K562 (cell line): ENCODE results near the gene FLRT1. TPM values are rescaled to one million over a fixed set of nuclear protein-coding genes. Genes with fewer than 3 reads are reported as not detected.

ENCODE experiments used
- CBX3 ChIP-seq, 2 experiments: IDR thresholded peaks; 1 replicate in 1 of 2; 2 replicates in 1 of 2; pipeline ENCODE4 v1.6.1; 2012; ENCODE audit warnings: inconsistent platforms in 2 of 2, low read length in 2 of 2, borderline replicate concordance in 1 of 2, control low read depth in 1 of 2
- DNMT1 ChIP-seq: fragments of 450-650 bp; IDR thresholded peaks from 2 replicates; pipeline ENCODE4 v1.6.1; 2016; ENCODE audit warnings: antibody characterized with exemption, mild to moderate bottlenecking
- GTF2A2 ChIP-seq: IDR thresholded peaks from 2 replicates; pipeline ENCODE4 v1.6.1; 2016; ENCODE audit warnings: mild to moderate bottlenecking, missing genetic modification characterization, missing compliant biosample characterization
- MTA2 ChIP-seq: fragments of 450-650 bp; IDR thresholded peaks from 2 replicates; pipeline ENCODE4 v1.6.1; 2016; ENCODE audit warnings: low read depth
- MYC ChIP-seq, 2 experiments: fragments of 250-450 bp in 1 of 2; sonication (Bioruptor Pico) in 1 of 2; IDR thresholded peaks; 2 replicates each; pipeline versions ENCODE4 v1.5.1 to v1.6.1; 2012 to 2021; ENCODE audit warnings: low read depth in 2 of 2, borderline replicate concordance in 1 of 2, improper control_type of control experiment in 1 of 2, low read length in 1 of 2, mild to moderate bottlenecking in 1 of 2, moderate library complexity in 1 of 2
- NRF1 ChIP-seq, 2 experiments: fragments of 450-650 bp; IDR thresholded peaks in 1 of 2; conservative IDR thresholded peaks in 1 of 2; 2 replicates each; pipeline ENCODE4 v1.6.1; 2014; ENCODE audit warnings: mild to moderate bottlenecking in 2 of 2
- RAD51 ChIP-seq: fragments of 450-650 bp; IDR thresholded peaks from 2 replicates; pipeline ENCODE4 v1.7.1; 2016; ENCODE audit warnings: low read depth, mild to moderate bottlenecking, borderline replicate concordance
- RHOXF2B ChIP-seq: fragments of 250-450 bp; sonication (Bioruptor Pico); conservative IDR thresholded peaks from 2 replicates; pipeline ENCODE4 v1.5.1; 2021
- SAP30 ChIP-seq: fragments of 200-600 bp; sonication (generic); IDR thresholded peaks from 2 replicates; pipeline ENCODE4 v1.6.1; 2012; ENCODE audit warnings: borderline replicate concordance, low read depth, mild to moderate bottlenecking, moderate library complexity, low read length, control low read depth, inconsistent platforms; ENCODE audit not compliant: insufficient read depth, poor library complexity, severe bottlenecking
- TGIF2 ChIP-seq: sonication (generic); formaldehyde crosslinking; IDR thresholded peaks from 2 replicates; pipeline ENCODE4 v1.8.1; 2022; ENCODE audit warnings: mild to moderate bottlenecking, missing genetic modification reagents, moderate library complexity
- XRCC4 ChIP-seq: IDR thresholded peaks from one replicate; pipeline ENCODE4 v1.6.1; 2011; ENCODE audit not compliant: insufficient read depth, insufficient read length; ENCODE audit errors: extremely low read depth
- ZC3H4 ChIP-seq: sonication (generic); formaldehyde crosslinking; IDR thresholded peaks from 2 replicates; pipeline ENCODE4 v1.9.0; 2021; ENCODE audit warnings: missing genetic modification reagents, borderline replicate concordance
- ZNF76 ChIP-seq: fragments of 250-450 bp; sonication (Bioruptor Pico); IDR thresholded peaks from 2 replicates; pipeline ENCODE4 v1.4.0; 2020; ENCODE audit warnings: mild to moderate bottlenecking, moderate library complexity, borderline replicate concordance
- polyA plus RNA-seq, 8 experiments: library from polyadenylated mRNA; depleted of rRNA in 4 of 8; stranded (reverse) in 5 of 8; unstranded in 3 of 8; fragments of >200 nt; fragmentation: Nextera tagmentation in 2 of 8; fragmentation: Illumina TruSeq in 1 of 8; extraction: Ambion mirVana in 2 of 8; extraction: Trizol in 1 of 8; gene quantifications; 2 replicates each; pipeline versions ENCODE4 v1.2.1 to v1.2.3, GENCODE V29; 2011 to 2014; ENCODE audit warnings: inconsistent platforms in 1 of 8, missing spikeins in 1 of 8
- total RNA-seq, 7 experiments: library from RNA; depleted of rRNA in 6 of 7; stranded (reverse); fragments of >200 nt in 6 of 7; fragmentation: Illumina TruSeq in 2 of 7; extraction: Trizol in 2 of 7; gene quantifications; 2 replicates each; pipeline versions ENCODE4 v1.2.1 to v1.2.3, GENCODE V29; 2011 to 2021; ENCODE audit warnings: low replicate concordance in 1 of 7
- TF ChIP-seq, protein P1 (sequence below), 2 experiments: fragments of 450-650 bp in 1 of 2; sonication (generic) in 1 of 2; formaldehyde crosslinking in 1 of 2; IDR thresholded peaks in 1 of 2; conservative IDR thresholded peaks in 1 of 2; 2 replicates each; pipeline versions ENCODE4 v1.6.1 to v1.8.1; 2016 to 2023; ENCODE audit warnings: mild to moderate bottlenecking in 2 of 2, moderate library complexity in 2 of 2, inconsistent platforms in 1 of 2, missing genetic modification reagents in 1 of 2
- TF ChIP-seq, protein P2 (sequence below): sonication (generic); formaldehyde crosslinking; IDR thresholded peaks from 2 replicates; pipeline ENCODE4 v1.8.0; 2023; ENCODE audit warnings: mild to moderate bottlenecking, missing genetic modification reagents
- TF ChIP-seq, protein P3 (sequence below): fragments of 250-450 bp; sonication (Bioruptor Pico); IDR thresholded peaks from 2 replicates; pipeline ENCODE4 v1.8.0; 2022; ENCODE audit warnings: moderate library complexity, mild to moderate bottlenecking, inconsistent platforms
- TF ChIP-seq, protein P4 (sequence below): sonication (generic); formaldehyde crosslinking; IDR thresholded peaks from 2 replicates; pipeline ENCODE4 v1.8.0; 2022; ENCODE audit warnings: mild to moderate bottlenecking, missing genetic modification reagents
- TF ChIP-seq, protein P5 (sequence below): fragments of 450-650 bp; IDR thresholded peaks from 2 replicates; pipeline ENCODE4 v1.6.1; 2018; ENCODE audit not compliant: partially characterized antibody

The FLRT1 gene
- total and polyA plus RNA-seq, 9 of the 15 experiments (the other 6 are each of a cell fraction or from before 2014, with no cell fraction given) = not detected

DNA sequence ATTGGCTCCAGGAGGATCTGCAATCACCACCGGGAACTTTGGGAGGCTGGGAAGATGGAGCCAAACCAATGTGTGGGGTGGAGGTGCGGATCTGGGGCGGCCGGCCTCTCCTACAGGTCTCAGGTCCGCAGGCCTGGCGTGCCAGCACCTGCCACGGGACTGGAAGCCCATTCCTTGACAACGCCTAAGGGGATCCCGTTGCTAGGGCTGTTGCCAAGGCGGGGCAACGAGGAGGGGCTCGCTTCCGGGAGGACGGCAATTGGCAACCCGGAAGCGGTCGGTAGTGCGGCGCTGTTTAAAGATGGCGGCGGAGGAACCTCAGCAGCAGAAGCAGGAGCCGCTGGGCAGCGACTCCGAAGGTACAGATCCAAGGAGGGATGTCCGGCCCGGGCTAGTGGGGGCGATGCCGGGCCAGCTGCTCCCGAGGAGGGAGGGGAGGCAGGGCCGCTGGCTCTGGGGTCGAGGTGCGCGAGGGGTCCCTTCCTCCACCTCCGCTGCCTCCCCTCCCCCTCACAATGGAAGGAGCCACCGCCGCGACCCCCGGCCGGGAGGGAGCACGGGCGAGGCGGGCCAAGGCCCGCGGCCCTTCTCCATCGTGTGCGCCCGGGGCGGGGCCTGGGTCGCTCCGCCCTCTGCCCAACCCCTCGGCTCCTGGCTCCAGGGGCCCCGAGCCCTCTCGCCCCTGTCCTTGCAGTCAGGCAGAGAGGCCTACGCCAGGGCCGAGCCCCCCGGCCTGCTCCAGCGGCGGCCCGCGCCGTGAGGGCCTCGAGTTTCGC is 49.4 kb upstream of the FLRT1 start, which contains the start of gene OTUB1 (continued):
- TF ChIP-seq DNMT1 = no peak
- TF ChIP-seq XRCC4 = no peak
- no peak for TF ChIP-seq RAD51
- TF ChIP-seq, protein P1, sequence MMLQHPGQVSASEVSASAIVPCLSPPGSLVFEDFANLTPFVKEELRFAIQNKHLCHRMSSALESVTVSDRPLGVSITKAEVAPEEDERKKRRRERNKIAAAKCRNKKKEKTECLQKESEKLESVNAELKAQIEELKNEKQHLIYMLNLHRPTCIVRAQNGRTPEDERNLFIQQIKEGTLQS (IDR thresholded peaks at IDR 0.05) = no peak
- TF ChIP-seq, protein P1 (CRISPR knock-in tag; conservative IDR thresholded peaks at IDR 0.05) = no peak
- TF ChIP-seq RHOXF2B (CRISPR knock-in tag) = no peak
- TF ChIP-seq TGIF2 (CRISPR knock-in tag) = no peak
- TF ChIP-seq, protein P2, sequence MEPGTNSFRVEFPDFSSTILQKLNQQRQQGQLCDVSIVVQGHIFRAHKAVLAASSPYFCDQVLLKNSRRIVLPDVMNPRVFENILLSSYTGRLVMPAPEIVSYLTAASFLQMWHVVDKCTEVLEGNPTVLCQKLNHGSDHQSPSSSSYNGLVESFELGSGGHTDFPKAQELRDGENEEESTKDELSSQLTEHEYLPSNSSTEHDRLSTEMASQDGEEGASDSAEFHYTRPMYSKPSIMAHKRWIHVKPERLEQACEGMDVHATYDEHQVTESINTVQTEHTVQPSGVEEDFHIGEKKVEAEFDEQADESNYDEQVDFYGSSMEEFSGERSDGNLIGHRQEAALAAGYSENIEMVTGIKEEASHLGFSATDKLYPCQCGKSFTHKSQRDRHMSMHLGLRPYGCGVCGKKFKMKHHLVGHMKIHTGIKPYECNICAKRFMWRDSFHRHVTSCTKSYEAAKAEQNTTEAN (CRISPR knock-in tag) = no peak
- peak; percentile 56 for TF ChIP-seq SAP30
- no peak for TF ChIP-seq CBX3 (IDR thresholded peaks at IDR 0.05; ENCODE audit: borderline replicate concordance in 1 of 2, low read length in 2 of 2)
- no peak; a peak in 1 of 4 replicates for TF ChIP-seq NRF1 (conservative IDR thresholded peaks at IDR 0.05 in 1 of 2, IDR thresholded peaks at IDR 0.05 in 1 of 2)
- TF ChIP-seq, protein P3, sequence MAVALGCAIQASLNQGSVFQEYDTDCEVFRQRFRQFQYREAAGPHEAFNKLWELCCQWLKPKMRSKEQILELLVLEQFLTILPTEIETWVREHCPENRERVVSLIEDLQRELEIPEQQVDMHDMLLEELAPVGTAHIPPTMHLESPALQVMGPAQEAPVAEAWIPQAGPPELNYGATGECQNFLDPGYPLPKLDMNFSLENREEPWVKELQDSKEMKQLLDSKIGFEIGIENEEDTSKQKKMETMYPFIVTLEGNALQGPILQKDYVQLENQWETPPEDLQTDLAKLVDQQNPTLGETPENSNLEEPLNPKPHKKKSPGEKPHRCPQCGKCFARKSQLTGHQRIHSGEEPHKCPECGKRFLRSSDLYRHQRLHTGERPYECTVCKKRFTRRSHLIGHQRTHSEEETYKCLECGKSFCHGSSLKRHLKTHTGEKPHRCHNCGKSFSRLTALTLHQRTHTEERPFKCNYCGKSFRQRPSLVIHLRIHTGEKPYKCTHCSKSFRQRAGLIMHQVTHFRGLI (CRISPR knock-in tag) = no peak
- TF ChIP-seq ZNF76 (CRISPR knock-in tag) = no peak
- peak; percentile 47; the same call in 1 of the 2 replicates for TF ChIP-seq MYC (IDR thresholded peaks at IDR 0.05; ENCODE audit: low read depth, low read length)
- no peak for TF ChIP-seq MYC (CRISPR knock-in tag; IDR thresholded peaks at IDR 0.05; ENCODE audit: borderline replicate concordance, low read depth)
- 0 out of 2 replicates have a peak, but pooled peaks have one; percentile 21 for TF ChIP-seq MTA2
- TF ChIP-seq, protein P4, sequence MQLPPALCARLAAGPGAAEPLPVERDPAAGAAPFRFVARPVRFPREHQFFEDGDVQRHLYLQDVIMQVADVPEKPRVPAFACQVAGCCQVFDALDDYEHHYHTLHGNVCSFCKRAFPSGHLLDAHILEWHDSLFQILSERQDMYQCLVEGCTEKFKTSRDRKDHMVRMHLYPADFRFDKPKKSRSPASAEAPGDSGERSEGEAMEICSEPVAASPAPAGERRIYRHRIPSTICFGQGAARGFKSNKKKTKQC (CRISPR knock-in tag) = no peak
- TF ChIP-seq, protein P5, sequence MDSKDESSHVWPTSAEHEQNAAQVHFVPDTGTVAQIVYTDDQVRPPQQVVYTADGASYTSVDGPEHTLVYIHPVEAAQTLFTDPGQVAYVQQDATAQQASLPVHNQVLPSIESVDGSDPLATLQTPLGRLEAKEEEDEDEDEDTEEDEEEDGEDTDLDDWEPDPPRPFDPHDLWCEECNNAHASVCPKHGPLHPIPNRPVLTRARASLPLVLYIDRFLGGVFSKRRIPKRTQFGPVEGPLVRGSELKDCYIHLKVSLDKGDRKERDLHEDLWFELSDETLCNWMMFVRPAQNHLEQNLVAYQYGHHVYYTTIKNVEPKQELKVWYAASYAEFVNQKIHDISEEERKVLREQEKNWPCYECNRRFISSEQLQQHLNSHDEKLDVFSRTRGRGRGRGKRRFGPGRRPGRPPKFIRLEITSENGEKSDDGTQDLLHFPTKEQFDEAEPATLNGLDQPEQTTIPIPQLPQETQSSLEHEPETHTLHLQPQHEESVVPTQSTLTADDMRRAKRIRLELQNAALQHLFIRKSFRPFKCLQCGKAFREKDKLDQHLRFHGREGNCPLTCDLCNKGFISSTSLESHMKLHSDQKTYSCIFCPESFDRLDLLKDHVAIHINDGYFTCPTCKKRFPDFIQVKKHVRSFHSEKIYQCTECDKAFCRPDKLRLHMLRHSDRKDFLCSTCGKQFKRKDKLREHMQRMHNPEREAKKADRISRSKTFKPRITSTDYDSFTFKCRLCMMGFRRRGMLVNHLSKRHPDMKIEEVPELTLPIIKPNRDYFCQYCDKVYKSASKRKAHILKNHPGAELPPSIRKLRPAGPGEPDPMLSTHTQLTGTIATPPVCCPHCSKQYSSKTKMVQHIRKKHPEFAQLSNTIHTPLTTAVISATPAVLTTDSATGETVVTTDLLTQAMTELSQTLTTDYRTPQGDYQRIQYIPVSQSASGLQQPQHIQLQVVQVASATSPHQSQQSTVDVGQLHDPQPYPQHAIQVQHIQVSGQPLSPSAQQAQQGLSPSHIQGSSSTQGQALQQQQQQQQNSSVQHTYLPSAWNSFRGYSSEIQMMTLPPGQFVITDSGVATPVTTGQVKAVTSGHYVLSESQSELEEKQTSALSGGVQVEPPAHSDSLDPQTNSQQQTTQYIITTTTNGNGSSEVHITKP = peak; percentile 91
- no peak for TF ChIP-seq GTF2A2
- no peak for TF ChIP-seq ZC3H4 (CRISPR knock-in tag)
